ENCODE measurements around the gene B3GNT3.

GRCh38 chr19:17796838-17797423 lies 2.0 kb downstream of the B3GNT3 start:
- no peak for TF ChIP-seq CTCF (conservative IDR thresholded peaks at IDR 0.05; ENCODE audit: low read length)
- TF ChIP-seq EZH2phosphoT487 (IDR thresholded peaks at IDR 0.05; ENCODE audit: borderline replicate concordance) = no peak
